DMS153 (cell line): ENCODE data around the gene RPL10L.

Experiments used
- DNase-seq: peaks from one replicate; lab custom pipeline; 2025; lab: John Stamatoyannopoulos, UW

RPL10L gene

DNA sequence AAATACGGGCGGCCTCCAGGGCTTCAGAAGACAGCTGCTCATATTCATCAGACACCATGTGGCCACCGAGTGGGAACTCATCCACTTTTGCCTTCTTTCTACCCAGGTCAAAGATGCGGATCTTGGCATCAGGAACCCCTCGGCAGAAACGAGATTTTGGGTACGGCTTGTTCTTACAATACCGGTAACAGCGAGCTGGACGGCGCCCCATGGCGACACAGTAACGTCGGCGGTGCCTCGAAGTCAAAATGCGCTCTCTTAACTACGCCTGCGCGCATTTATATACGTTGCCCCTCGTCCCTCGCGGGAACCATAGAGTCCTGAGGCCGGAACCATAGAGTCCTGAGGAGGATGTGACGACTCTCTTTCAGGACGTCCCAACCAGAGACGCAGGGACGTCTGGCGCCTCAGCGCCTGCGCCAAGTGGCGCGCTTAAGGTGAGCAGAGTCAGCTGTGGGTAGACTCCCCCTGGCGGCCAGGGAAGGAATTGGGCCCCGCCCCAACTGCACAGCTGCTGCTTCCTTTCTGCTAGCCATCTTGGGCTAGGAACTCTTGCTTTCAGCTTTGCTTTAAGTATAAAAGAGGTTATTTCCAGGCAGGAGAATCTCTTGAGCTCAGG is at the start of gene RPL10L:
Gene RPL10L, minus strand, starts transcription at position 256 of the 619 bp plus-strand sequence. Its CDS starts 45 bp downstream, at position 211.
- DNase-seq: no peak

GRCh38 chr14:46691819-46692218 is 40.2 kb upstream of the RPL10L start:
- no peak for DNase-seq

- DNase-seq: no peak
These were observed 35.1 kb upstream of the RPL10L start for GRCh38 chr14:46686652-46687051.

DNA sequence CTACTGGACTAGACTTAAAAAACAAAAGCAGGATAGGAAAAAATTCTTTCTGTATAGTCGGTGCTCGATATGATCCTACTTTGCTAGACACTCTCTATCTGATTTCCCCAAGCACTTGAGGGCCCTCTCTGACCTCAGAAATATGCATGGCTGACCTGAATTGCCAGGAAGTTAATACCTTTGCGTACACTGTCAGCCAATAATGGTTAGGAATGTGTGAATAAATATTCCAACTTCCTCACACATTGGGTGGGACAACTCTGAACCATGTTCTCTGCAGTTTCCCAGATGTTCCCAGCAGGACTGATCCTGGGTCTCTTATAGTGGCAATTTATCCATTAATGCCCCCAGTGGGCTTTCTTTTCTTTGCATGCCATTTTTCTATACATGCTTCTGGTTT is 20.5 kb upstream of the RPL10L start:
- no peak for DNase-seq

DNA sequence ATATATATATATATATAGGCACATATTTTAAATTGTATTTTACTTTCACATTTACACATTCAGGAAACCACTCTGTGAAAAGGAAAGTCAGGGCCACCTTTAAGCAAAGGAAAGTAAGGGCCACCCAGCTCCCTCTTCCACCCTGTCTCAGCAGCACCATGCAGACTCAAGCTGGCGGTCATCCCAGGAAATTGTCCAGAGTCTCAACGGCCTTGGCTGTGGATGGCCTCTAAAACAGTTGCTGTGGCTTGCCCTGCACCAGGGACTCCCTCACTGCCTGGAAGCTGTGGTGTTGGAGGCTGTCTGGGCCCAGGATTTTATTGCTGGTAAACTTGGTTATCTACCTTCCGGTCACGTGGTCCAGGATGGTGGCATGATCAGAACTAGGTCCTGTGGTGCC is 11.8 kb upstream of the RPL10L start:
- no peak for DNase-seq

DNA sequence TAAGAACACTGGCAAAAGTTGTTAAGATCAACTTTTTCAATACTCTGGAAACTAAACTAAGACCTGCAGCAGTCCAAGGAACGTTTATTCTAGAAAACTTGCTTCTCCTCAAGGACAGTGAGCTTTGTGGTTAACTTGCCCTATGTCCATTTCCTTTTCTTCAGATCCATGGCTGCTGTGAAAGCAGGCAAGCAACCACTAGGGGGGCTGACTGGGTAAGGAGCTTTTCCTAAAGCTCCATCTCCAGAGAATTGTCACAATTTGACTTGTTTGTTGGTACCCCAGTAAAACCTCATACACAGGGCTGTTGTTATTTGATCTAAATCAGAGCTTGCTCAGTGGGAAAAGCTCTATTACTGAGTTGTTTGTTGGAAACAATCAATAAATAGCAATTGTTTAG is 10.1 kb upstream of the RPL10L start:
- DNase-seq: no peak

DNA sequence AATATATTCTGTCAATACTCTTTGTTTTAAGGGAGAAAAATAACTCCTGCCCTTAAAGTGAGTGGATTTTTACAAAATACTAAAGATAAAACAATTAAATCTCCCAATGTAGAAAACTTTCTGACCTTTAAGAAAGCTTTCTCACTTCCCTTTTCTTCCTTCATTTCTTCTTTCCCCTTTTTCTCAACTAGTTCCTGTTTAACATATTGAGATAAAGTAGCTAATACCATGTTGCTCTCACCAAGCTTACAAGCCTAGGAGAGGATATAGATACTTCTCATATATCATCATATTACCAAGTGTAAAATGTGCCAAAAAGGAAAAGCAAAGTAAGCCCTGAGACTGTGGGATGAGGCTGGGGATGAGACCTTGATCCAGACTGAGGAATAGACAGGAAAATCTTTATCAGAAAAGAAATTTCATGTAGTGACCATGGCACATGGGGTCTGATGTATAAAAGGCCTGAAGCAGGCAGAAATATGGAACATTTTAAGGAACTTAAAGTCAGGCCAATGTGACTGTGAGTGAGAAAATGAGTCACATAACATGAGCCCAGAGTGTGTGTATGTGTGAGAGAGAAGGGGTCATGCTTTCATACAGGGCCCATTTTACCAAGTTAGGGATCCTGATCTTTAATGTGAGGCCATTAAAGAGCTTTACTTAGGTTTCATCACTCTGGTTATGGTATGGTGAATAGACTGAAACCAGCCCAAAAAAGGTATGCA is 1.6 kb upstream of the RPL10L start:
- no peak for DNase-seq

DNA sequence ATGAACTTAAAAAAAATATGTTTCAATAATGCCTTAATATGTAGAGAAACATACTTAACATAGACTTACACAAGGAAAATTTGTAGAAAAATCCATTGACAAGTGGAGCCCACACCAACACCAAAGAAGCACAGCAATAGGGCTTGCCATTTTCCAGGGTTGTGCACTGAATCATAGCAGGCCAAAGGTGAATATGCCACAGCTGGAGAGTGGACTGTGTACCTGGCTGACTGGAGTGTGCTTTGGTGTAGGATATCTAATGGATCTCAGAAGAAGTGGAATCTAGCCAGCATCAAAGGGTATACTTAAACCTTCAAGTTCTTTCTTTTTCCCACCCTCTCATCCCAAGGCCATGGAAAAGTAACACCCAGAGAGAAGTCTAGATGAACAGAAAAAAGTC is 4.8 kb downstream of the RPL10L start:
- DNase-seq: no peak

DNA sequence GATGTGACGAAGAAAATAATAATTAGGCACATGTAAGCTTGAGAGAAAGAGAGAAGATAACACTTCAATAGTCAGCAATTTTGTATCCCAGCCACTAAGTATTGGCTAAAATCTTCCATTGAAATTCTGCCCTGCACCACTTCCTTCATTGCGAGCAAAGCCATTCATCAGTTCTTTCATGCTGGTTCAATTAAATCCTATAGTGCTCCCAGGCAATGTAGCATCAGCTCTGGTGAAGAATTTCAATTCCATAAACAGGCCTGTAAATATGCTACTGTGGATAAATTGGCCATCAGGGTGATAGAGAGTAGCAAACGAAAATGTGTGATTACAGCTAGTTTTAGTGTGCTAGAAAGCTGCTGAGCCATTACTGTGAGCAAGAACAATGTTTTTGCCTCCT is 24.7 kb downstream of the RPL10L start:
- no peak for DNase-seq
